Lower leg skin (tissue), 3 donors: ENCODE measurements around the gene PIP4P1.

Source experiments
- POLR2A ChIP-seq, 2 donors: fragments of 450-650 bp; IDR thresholded peaks; one replicate each; pipeline ENCODE4 v1.6.1; 2016 to 2017; ENCODE audit warnings: antibody characterized with exemption in 2 of 2, mild to moderate bottlenecking in 1 of 2, moderate library complexity in 1 of 2
- TF ChIP-seq, protein P1 (sequence below), 3 donors: fragments of 450-650 bp; IDR thresholded peaks; one replicate each; pipeline ENCODE4 v1.5.1; 2016; ENCODE audit warnings: antibody characterized with exemption in 3 of 3, mild to moderate bottlenecking in 3 of 3, moderate library complexity in 2 of 3

DNA sequence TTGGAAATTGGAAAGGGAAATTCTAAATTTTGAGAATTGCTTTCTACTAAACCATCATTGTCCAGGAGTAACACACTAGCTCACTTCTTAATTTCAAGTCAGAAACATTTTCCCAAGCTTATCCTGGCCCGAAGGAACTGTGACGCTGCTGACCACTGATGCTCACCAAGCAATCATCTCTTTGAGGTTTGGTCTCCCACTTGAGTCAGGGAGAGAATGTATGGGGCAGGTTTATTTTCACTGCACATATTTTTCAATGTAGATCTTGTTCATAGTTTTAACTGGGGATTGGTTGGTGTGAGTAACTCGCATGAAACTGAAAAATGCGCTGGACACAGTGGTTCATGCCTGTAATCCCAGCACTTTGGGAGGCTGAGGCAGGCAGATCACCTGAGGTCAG lies 31.3 kb upstream of the PIP4P1 start:
- TF ChIP-seq, protein P1, sequence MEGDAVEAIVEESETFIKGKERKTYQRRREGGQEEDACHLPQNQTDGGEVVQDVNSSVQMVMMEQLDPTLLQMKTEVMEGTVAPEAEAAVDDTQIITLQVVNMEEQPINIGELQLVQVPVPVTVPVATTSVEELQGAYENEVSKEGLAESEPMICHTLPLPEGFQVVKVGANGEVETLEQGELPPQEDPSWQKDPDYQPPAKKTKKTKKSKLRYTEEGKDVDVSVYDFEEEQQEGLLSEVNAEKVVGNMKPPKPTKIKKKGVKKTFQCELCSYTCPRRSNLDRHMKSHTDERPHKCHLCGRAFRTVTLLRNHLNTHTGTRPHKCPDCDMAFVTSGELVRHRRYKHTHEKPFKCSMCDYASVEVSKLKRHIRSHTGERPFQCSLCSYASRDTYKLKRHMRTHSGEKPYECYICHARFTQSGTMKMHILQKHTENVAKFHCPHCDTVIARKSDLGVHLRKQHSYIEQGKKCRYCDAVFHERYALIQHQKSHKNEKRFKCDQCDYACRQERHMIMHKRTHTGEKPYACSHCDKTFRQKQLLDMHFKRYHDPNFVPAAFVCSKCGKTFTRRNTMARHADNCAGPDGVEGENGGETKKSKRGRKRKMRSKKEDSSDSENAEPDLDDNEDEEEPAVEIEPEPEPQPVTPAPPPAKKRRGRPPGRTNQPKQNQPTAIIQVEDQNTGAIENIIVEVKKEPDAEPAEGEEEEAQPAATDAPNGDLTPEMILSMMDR (IDR thresholded peaks at IDR 0.05), result no peak
- TF ChIP-seq POLR2A (IDR thresholded peaks at IDR 0.05), result no peak
